SU-DHL-6 (cell line): ENCODE data around the gene SDK2.

Experiments
- H2AFZ ChIP-seq: fragments of 200-600 bp; sonication (generic); 2 replicates; pipeline ENCODE4 v1.6.1; 2014; ENCODE audit warnings: low read depth, mild to moderate bottlenecking, moderate library complexity, mixed read lengths, antibody characterized with exemption, low read length; ENCODE audit not compliant: severe bottlenecking
- H3F3A ChIP-seq: fragments of 200-600 bp; shearing (Covaris generic); 2 replicates; pipeline ENCODE4 v1.6.0; 2016; ENCODE audit warnings: antibody characterized with exemption, mild to moderate bottlenecking; ENCODE audit not compliant: insufficient read depth
- H3K27ac ChIP-seq: fragments of 200-600 bp; sonication (generic); 2 replicates; pipeline ENCODE4 v1.5.1; 2016; ENCODE audit warnings: low read depth, mild to moderate bottlenecking, low read length, moderate library complexity, mixed read lengths
- H3K27me3 ChIP-seq: fragments of 200-600 bp; sonication (generic), shearing (Covaris generic); 2 replicates; pipeline ENCODE4 v1.6.0; 2014; ENCODE audit warnings: mild to moderate bottlenecking, low read length
- H3K36me3 ChIP-seq: fragments of 200-600 bp; sonication (generic); 2 replicates; pipeline ENCODE4 v1.6.1; 2014; ENCODE audit warnings: mild to moderate bottlenecking, low read length, mixed read lengths
- H3K4me2 ChIP-seq: fragments of 300-600, 200-600 bp; shearing (Covaris generic), sonication (generic); 2 replicates; pipeline ENCODE4 v1.6.0; 2014; ENCODE audit warnings: low read length, low read depth, mild to moderate bottlenecking; ENCODE audit not compliant: poor library complexity, severe bottlenecking
- H3K4me3 ChIP-seq: fragments of 200-600 bp; sonication (generic); 2 replicates; pipeline ENCODE4 v1.5.1; 2014; ENCODE audit warnings: antibody characterized with exemption, low read length, mild to moderate bottlenecking, mixed read lengths; ENCODE audit not compliant: insufficient read depth, poor library complexity, severe bottlenecking
- H3K79me2 ChIP-seq: fragments of 200-600 bp; sonication (generic); 2 replicates; pipeline ENCODE4 v1.6.1; 2014; ENCODE audit warnings: mild to moderate bottlenecking, low read length, moderate library complexity; ENCODE audit not compliant: insufficient read depth
- H3K9ac ChIP-seq: fragments of 200-600 bp; sonication (generic); 2 replicates; pipeline ENCODE4 v1.7.0; 2014; ENCODE audit warnings: mild to moderate bottlenecking, low read length
- H3K9me2 ChIP-seq: fragments of 200-600 bp; sonication (generic); replicated peaks from 2 replicates; pipeline ENCODE4 v1.6.1; 2014; ENCODE audit warnings: low read length; ENCODE audit not compliant: insufficient read depth
- H3K9me3 ChIP-seq: fragments of 200-600 bp; sonication (generic); 2 replicates; pipeline ENCODE4 v1.6.1; 2014; ENCODE audit warnings: low read length, mixed read lengths; ENCODE audit not compliant: insufficient read depth
- H4K20me1 ChIP-seq: fragments of 200-600 bp; sonication (generic); 2 replicates; pipeline ENCODE4 v1.6.1; 2014; ENCODE audit warnings: low read depth, mild to moderate bottlenecking, antibody characterized with exemption, low read length, moderate library complexity, mixed read lengths
- CTCF ChIP-seq: fragments of 200-600 bp; sonication (generic); IDR thresholded peaks from one replicate; pipeline ENCODE4 v1.5.1; 2017; ENCODE audit warnings: antibody characterized with exemption, mild to moderate bottlenecking, low read length, moderate library complexity; ENCODE audit not compliant: insufficient read depth, poor library complexity, severe bottlenecking
- EZH2phosphoT487 ChIP-seq: fragments of 200-600 bp; sonication (generic), shearing (Covaris generic); conservative IDR thresholded peaks from 2 replicates; pipeline ENCODE4 v1.6.1; 2018; ENCODE audit warnings: mild to moderate bottlenecking, antibody characterized with exemption, low read length, moderate library complexity, mixed read lengths

Gene SDK2

DNA sequence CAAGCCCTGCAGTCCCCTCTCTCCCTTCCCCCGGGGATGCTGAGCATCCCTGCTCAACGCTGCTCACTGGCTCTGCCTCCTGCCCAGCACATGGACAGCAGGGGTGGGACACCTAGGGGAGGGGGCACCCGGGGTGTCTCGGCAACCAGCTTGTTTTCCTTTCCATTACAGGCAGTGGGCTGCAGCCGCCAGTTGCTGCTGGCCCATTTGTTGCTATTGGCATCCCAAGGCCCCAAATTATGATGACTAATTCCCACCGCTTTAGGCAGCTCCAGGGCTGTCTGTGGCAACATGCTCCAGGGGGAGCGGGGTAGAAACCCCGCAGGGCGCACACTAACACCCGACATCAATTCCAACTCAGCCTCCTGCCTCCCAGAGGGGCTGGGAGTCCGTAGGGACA lies 4.9 kb downstream of the SDK2 start:
- Histone ChIP-seq H2AFZ (no peak overlapping the region), H3K4me2 (no peak overlapping the region), H3K9me3 (no peaks in the 10 kb centered on the region), H3K27ac (no peak overlapping the region), H3K9ac (no peak overlapping the region), H3F3A (no peaks in the 10 kb centered on the region), H3K4me3 (no peak overlapping the region), H3K36me3 (no peaks in the 10 kb centered on the region), H3K9me2 (no peaks in the 10 kb centered on the region), H3K79me2 (no peaks in the 10 kb centered on the region), H4K20me1 (no peaks in the 10 kb centered on the region), H3K27me3 (no peaks in the 10 kb centered on the region)
- TF ChIP-seq CTCF: no peak
- no peak for TF ChIP-seq EZH2phosphoT487

DNA sequence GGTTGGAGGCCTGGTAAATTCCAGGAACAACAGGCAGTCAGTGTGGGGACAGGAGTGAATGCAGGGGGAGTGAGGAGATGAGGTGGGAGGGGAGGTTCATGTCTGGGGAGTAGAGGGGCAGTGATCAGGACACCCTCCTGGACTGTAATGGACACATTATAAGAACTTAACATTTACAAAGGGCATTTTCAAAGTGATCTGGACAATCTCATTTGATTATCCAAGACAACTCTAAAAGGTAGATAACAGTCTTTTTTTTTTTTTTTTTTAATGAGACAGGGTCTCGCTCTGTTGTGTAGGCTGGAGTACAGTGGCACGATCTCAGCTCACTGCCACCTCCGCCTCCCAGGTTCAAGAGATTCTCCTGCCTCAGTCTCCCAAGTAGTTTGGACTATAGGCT lies 5.7 kb downstream of the SDK2 start:
- no peaks in the 10 kb centered on the region for H3K27me3 ChIP-seq
- H3K36me3 ChIP-seq: no peaks in the 10 kb centered on the region
- H3K4me3 ChIP-seq: no peak overlapping the region
- no peak overlapping the region for H2AFZ ChIP-seq
- TF ChIP-seq EZH2phosphoT487 (no peak), CTCF (no peak)
- H4K20me1 ChIP-seq: no peaks in the 10 kb centered on the region
- H3K27ac ChIP-seq: no peak overlapping the region
- no peak overlapping the region for H3K4me2 ChIP-seq
- H3K9me3 ChIP-seq: no peaks in the 10 kb centered on the region
- no peaks in the 10 kb centered on the region for H3K9me2 ChIP-seq
- no peak overlapping the region for H3K9ac ChIP-seq
- no peaks in the 10 kb centered on the region for H3K79me2 ChIP-seq
- no peaks in the 10 kb centered on the region for H3F3A ChIP-seq

GRCh38 chr17:73637866-73638265 lies 6.4 kb downstream of the SDK2 start:
- Histone ChIP-seq H4K20me1 (no peaks in the 10 kb centered on the region), H3K27me3 (no peaks in the 10 kb centered on the region)

More at GRCh38 chr17:73637866-73638265, 6.4 kb downstream of the SDK2 start:
- Histone ChIP-seq H3K36me3 (no peaks in the 10 kb centered on the region), H2AFZ (no peak overlapping the region), H3K79me2 (no peaks in the 10 kb centered on the region), H3F3A (no peaks in the 10 kb centered on the region), H3K4me2 (no peak overlapping the region), H3K9me2 (no peaks in the 10 kb centered on the region), H3K27ac (no peak overlapping the region), H3K9ac (no peak overlapping the region), H3K9me3 (no peaks in the 10 kb centered on the region), H3K4me3 (no peak overlapping the region)
- no peak for TF ChIP-seq EZH2phosphoT487
- TF ChIP-seq CTCF: no peak
